Prostate gland (tissue), 2 donors: Measurements from ENCODE around the gene TRAPPC3.

Experiments used
- POLR2A ChIP-seq: fragments of 450-650 bp; IDR thresholded peaks from one replicate; pipeline ENCODE4 v1.6.1; 2016; ENCODE audit warnings: antibody characterized with exemption, mild to moderate bottlenecking
- POLR2AphosphoS5 ChIP-seq: sonication (generic); formaldehyde crosslinking; IDR thresholded peaks from one replicate; pipeline ENCODE4 v1.6.1; 2017; ENCODE audit warnings: antibody characterized with exemption
- TF ChIP-seq, protein P1 (sequence below), 4 experiments: fragments of 200-600 bp in 2 of 4; fragments of 450-650 bp in 2 of 4; sonication (generic) in 2 of 4; IDR thresholded peaks; 1 replicate in 3 of 4; 2 replicates in 1 of 4; pipeline ENCODE4 v1.5.1; 2016 to 2019; ENCODE audit warnings: antibody characterized with exemption in 4 of 4, mild to moderate bottlenecking in 2 of 4, moderate library complexity in 2 of 4

GRCh38 chr1:36114371-36114770 lies 34.9 kb downstream of the TRAPPC3 start:
- TF ChIP-seq, protein P1, sequence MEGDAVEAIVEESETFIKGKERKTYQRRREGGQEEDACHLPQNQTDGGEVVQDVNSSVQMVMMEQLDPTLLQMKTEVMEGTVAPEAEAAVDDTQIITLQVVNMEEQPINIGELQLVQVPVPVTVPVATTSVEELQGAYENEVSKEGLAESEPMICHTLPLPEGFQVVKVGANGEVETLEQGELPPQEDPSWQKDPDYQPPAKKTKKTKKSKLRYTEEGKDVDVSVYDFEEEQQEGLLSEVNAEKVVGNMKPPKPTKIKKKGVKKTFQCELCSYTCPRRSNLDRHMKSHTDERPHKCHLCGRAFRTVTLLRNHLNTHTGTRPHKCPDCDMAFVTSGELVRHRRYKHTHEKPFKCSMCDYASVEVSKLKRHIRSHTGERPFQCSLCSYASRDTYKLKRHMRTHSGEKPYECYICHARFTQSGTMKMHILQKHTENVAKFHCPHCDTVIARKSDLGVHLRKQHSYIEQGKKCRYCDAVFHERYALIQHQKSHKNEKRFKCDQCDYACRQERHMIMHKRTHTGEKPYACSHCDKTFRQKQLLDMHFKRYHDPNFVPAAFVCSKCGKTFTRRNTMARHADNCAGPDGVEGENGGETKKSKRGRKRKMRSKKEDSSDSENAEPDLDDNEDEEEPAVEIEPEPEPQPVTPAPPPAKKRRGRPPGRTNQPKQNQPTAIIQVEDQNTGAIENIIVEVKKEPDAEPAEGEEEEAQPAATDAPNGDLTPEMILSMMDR (IDR thresholded peaks at IDR 0.05): no peak
- no peak for TF ChIP-seq POLR2A
- TF ChIP-seq POLR2AphosphoS5: no peak
